GM19328 (cell line): Measurements from ENCODE around the gene BPIFB6.

Source experiments
- ATAC-seq: cut with Tn5 transposase; IDR thresholded peaks from one replicate; pipeline ENCODE4 v1.9.1; 2021; ENCODE audit warnings: mild to moderate bottlenecking, moderate library complexity; ENCODE audit not compliant: unreplicated experiment

The BPIFB6 gene

GRCh38 chr20:33082546-33082945, 51.1 kb downstream of the BPIFB6 start:
- ATAC-seq: no peak

- ATAC-seq: no peak
These were observed 52.3 kb downstream of the BPIFB6 start for GRCh38 chr20:33083544-33084340.

- no peak for ATAC-seq
These were observed 53.3 kb downstream of the BPIFB6 start for GRCh38 chr20:33084722-33085121.

- no peak for ATAC-seq
These were observed 54.7 kb downstream of the BPIFB6 start for GRCh38 chr20:33086052-33086722.

GRCh38 chr20:33091147-33091546, 59.7 kb downstream of the BPIFB6 start:
- ATAC-seq: no peak

GRCh38 chr20:33091693-33092092, 60.2 kb downstream of the BPIFB6 start:
- ATAC-seq: no peak

- ATAC-seq: no peak
These were observed 60.9 kb downstream of the BPIFB6 start for GRCh38 chr20:33092361-33092760.

- ATAC-seq: no peak
These were observed 61.6 kb downstream of the BPIFB6 start for GRCh38 chr20:33093074-33093473.

- no peak for ATAC-seq
These were observed 62.1 kb downstream of the BPIFB6 start for GRCh38 chr20:33093582-33093981.
